ENCODE data around the gene ASB3.

DNA sequence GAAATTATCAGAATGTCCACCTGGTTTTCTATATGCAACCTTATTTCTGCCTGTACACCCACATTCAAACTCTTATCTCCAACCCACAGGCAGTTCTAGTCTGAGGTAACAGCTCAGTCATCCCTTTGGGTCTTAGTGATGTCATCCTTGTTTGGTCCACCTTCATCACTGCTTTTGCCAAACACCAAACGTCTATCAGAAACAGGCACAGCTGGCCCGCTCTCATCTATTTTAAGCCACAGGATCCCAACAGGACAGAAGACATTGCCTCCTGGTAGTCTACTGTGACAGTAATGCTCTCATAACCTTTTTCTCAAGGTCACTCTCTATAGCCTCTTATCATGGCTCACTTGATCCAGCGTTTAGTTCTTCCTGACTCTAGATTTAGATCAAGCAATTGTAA lies 118.1 kb downstream of the ASB3 start:
- TF ChIP-seq GATA3 (IDR thresholded peaks at IDR 0.05; ENCODE audit: low read depth, low read length) (no peak), GATA2 (IDR thresholded peaks at IDR 0.05; ENCODE audit: low read depth, low read length) (no peak)
